D721Med (cell line): ENCODE results near the gene TEX11.
"Not testable (repeated sequence)": the region's sequence is repeated elsewhere in the genome, so short reads cannot be mapped to it uniquely, and the experiment has no call there.

Experiments used
- DNase-seq: peaks from one replicate; pipeline ENCODE4 v3.0.0; 2011; ENCODE audit warnings: low spot score; ENCODE audit not compliant: insufficient read length
- FAIRE-seq: peaks from 2 replicates; lab custom pipeline; 2011; peaks lifted over from hg19 to GRCh38; lab: Jason Lieb, UNC
- CTCF ChIP-seq: IDR thresholded peaks from 2 replicates; pipeline ENCODE4 v1.5.1; 2012; ENCODE audit warnings: mild to moderate bottlenecking, control low read depth; ENCODE audit not compliant: insufficient read depth; ENCODE audit errors: missing control alignments

The TEX11 gene

GRCh38 chrX:70672326-70672725, 236.2 kb downstream of the TEX11 start:
- no peak for FAIRE-seq
- no peak for DNase-seq
- TF ChIP-seq CTCF: no peak

- no peak for TF ChIP-seq CTCF
- DNase-seq (no peak), FAIRE-seq (no peak)
Measured at GRCh38 chrX:70669120-70669519, 239.4 kb downstream of the TEX11 start.

- DNase-seq (no peak), FAIRE-seq (peak; percentile 90)
- peak; percentile 30 for TF ChIP-seq CTCF
Measured at GRCh38 chrX:70664726-70665125, 243.8 kb downstream of the TEX11 start.

DNA sequence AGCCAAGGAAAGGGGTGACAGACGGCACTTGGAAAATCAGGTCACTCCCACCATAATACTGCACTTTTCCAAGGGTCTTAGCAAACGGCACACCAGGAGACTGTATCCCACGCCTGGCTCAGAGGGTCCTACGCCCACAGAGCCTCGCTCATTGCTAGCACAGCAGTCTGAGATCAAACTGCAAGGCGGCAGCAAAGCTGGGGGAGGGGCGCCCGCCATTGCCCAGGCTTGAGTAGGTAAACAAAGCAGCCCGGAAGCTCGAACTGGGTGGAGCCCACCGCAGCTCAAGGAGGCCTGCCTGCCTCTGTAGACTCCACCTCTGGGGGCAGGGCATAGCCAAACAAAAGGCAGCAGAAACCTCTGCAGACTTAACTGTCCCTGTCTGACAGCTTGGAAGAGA, 247.4 kb downstream of the TEX11 start:
- not testable (repeated sequence) for FAIRE-seq

GRCh38 chrX:70657546-70657945, 251.0 kb downstream of the TEX11 start:
- not testable (repeated sequence) for DNase-seq, FAIRE-seq

More for the DNA sequence above, 247.4 kb downstream of the TEX11 start:
- not testable (repeated sequence) for DNase-seq

DNA sequence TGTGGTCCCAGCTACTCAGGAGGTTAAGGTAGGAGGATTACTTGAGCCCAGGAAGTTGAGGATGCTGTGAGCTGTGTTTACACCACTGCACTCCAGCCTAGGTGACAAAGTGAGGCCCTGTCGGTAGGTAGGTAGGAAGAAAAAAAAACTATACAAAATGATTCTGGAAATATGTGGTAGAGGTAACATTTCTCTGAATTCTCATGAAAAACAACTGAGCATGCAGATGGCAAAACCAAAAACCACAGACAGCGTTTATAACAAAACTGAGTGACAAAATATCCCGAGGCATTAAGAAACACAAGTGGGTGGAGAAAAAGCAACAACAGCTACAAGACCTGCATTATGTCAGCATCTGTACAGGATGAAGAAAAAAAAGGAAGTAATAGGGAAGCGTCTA, 252.2 kb downstream of the TEX11 start:
- DNase-seq (no peak), FAIRE-seq (no peak)
- no peak for TF ChIP-seq CTCF

DNA sequence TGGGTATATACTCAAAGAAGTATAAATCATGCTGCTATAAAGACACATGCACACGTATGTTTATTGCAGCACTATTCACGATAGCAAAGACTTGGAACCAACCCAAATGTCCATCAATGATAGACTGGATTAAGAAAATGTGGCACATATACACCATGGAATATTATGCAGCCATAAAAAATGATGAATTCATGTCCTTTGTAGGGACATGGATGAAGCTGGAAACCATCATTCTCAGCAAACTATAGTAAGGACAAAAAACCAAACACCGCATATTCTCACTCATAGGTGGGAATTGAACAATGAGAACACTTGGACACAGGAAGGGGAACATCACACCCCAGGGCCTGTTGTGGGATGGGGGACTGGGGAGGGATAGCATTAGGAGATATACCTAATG, 260.6 kb downstream of the TEX11 start:
- not testable (repeated sequence) for FAIRE-seq, DNase-seq

GRCh38 chrX:70636218-70636617, 272.3 kb downstream of the TEX11 start:
- no peak for DNase-seq
- TF ChIP-seq CTCF: no peak
- FAIRE-seq: no peak

DNA sequence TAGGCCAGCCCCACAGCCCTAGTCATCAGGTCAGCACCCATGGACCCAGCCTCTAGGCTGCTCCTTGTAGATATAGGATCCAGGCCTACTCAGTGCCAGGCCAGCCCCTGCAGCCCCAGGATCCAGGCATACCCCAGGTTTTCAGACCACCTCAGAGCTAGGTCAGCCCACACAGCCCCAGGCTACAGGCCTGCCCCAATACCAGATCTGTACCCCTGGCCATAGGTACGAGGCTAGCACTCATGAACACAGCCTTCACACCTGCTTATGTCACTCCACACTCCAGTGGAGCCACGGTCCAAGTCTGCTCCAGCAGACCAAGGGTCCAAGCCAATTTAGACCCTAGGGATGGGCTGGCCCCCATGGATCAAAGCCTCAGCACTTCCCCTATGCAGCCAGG, 272.8 kb downstream of the TEX11 start:
- FAIRE-seq (no peak), DNase-seq (no peak)
- TF ChIP-seq CTCF: no peak
